K562 (cell line): ENCODE data around the gene FBXL13.

ENCODE experiments used
- JUND ChIP-seq, 2 experiments: IDR thresholded peaks; 2 replicates in 1 of 2; 3 replicates in 1 of 2; pipeline ENCODE4 v1.6.1; 2011; ENCODE audit warnings: borderline replicate concordance in 2 of 2, low read depth in 2 of 2, low read length in 2 of 2, improper control_type of control experiment in 1 of 2, missing biosample characterization in 1 of 2, missing genetic modification characterization in 1 of 2, missing genetic modification reagents in 1 of 2
- MAZ ChIP-seq, 2 experiments: fragments of 450-650 bp in 1 of 2; sonication (generic) in 1 of 2; formaldehyde crosslinking; IDR thresholded peaks in 1 of 2; conservative IDR thresholded peaks in 1 of 2; 2 replicates each; pipeline versions ENCODE4 v1.4.0 to v1.5.0; 2020; ENCODE audit warnings: mild to moderate bottlenecking in 1 of 2, missing genetic modification reagents in 1 of 2
- POLR2A ChIP-seq: fragments of 450-650 bp; conservative IDR thresholded peaks from 2 replicates; pipeline ENCODE4 v1.6.1; 2016
- POU5F1 ChIP-seq: fragments of 150-350 bp; IDR thresholded peaks from 2 replicates; pipeline ENCODE4 v1.6.1; 2014; ENCODE audit warnings: borderline replicate concordance, low read length, low read depth, mild to moderate bottlenecking; ENCODE audit not compliant: partially characterized antibody
- SMC3 ChIP-seq: conservative IDR thresholded peaks from 2 replicates; pipeline ENCODE4 v1.6.1; 2011; ENCODE audit warnings: low read depth, low read length, improper control_type of control experiment; ENCODE audit not compliant: insufficient read depth
- TF ChIP-seq, protein P1 (sequence below), 3 experiments: IDR thresholded peaks in 2 of 3; conservative IDR thresholded peaks in 1 of 3; 2 replicates each; pipeline ENCODE4 v1.5.1; 2011 to 2012; ENCODE audit warnings: low read length in 3 of 3, mild to moderate bottlenecking in 3 of 3, control low read depth in 2 of 3, improper control_type of control experiment in 1 of 3, inconsistent platforms in 1 of 3, low read depth in 1 of 3, mixed read lengths in 1 of 3, moderate library complexity in 1 of 3; ENCODE audit not compliant: insufficient read depth in 2 of 3
- TF ChIP-seq, protein P2 (sequence below): fragments of 450-650 bp; IDR thresholded peaks from 2 replicates; pipeline ENCODE4 v1.6.1; 2018; ENCODE audit warnings: mild to moderate bottlenecking, low read depth; ENCODE audit not compliant: partially characterized antibody

DNA sequence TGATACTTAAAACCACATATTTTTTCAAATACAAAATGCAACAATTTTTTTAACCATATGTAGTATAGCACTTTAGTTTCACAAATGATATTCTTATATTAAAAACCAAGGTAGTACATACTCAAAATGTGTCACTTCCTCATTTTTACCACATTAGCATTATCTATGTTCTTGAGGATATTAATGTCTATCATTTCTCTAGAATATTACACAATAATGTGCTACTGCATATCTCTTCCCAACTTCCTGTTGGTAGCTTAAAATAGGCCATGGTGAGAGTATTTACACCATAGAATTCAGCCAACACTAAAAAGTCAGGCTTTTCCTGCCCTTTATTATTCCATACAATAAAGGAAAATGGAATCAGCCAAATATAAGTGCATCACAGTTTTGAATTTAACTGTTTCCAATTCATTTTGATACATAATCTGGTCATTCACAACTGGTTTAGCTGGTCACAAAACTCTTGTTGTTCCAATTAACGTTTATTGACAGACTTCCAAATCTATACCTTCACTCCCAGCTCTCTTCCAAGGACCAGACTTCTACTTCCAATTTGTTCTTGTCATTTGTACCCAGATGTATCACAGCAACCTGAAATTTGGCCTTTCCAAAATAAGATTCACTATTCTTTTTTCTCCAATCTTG is 181.8 kb downstream of the FBXL13 start:
- TF ChIP-seq JUND (IDR thresholded peaks at IDR 0.05; ENCODE audit: borderline replicate concordance, low read depth, low read length), result no peak
- TF ChIP-seq JUND (tag; IDR thresholded peaks at IDR 0.05; ENCODE audit: borderline replicate concordance, low read depth, low read length), result no peak
- TF ChIP-seq SMC3, result no peak
- no peak for TF ChIP-seq POLR2A
- no peak for TF ChIP-seq POU5F1
- TF ChIP-seq, protein P1, sequence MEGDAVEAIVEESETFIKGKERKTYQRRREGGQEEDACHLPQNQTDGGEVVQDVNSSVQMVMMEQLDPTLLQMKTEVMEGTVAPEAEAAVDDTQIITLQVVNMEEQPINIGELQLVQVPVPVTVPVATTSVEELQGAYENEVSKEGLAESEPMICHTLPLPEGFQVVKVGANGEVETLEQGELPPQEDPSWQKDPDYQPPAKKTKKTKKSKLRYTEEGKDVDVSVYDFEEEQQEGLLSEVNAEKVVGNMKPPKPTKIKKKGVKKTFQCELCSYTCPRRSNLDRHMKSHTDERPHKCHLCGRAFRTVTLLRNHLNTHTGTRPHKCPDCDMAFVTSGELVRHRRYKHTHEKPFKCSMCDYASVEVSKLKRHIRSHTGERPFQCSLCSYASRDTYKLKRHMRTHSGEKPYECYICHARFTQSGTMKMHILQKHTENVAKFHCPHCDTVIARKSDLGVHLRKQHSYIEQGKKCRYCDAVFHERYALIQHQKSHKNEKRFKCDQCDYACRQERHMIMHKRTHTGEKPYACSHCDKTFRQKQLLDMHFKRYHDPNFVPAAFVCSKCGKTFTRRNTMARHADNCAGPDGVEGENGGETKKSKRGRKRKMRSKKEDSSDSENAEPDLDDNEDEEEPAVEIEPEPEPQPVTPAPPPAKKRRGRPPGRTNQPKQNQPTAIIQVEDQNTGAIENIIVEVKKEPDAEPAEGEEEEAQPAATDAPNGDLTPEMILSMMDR (IDR thresholded peaks at IDR 0.05 in 2 of 3, conservative IDR thresholded peaks at IDR 0.05 in 1 of 3; ENCODE audit: insufficient read depth in 2 of 3, low read depth in 1 of 3, low read length in 3 of 3), result no peak
- TF ChIP-seq, protein P2, sequence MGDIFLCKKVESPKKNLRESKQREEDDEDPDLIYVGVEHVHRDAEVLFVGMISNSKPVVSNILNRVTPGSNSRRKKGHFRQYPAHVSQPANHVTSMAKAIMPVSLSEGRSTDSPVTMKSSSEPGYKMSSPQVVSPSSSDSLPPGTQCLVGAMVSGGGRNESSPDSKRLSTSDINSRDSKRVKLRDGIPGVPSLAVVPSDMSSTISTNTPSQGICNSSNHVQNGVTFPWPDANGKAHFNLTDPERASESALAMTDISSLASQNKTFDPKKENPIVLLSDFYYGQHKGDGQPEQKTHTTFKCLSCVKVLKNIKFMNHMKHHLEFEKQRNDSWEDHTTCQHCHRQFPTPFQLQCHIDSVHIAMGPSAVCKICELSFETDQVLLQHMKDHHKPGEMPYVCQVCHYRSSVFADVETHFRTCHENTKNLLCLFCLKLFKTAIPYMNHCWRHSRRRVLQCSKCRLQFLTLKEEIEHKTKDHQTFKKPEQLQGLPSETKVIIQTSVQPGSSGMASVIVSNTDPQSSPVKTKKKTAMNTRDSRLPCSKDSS, result no peak
- TF ChIP-seq MAZ (CRISPR knock-in tag; conservative IDR thresholded peaks at IDR 0.05 in 1 of 2, IDR thresholded peaks at IDR 0.05 in 1 of 2), result no peak
